IgD-negative memory B cell (primary cell): Measurements from ENCODE around the gene BCLAF1. TPM values are rescaled to one million over a fixed set of nuclear protein-coding genes. Genes with fewer than 3 reads are reported as not detected.

ENCODE experiments used
- H3K27ac Mint-ChIP-seq, 3 donors: one replicate each; pipeline ENCODE4 v1.8.0; 2020 to 2022; ENCODE audit warnings: mild to moderate bottlenecking in 3 of 3, mixed read lengths in 3 of 3, moderate library complexity in 1 of 3
- H3K27me3 Mint-ChIP-seq: one replicate; pipeline ENCODE4 v1.8.0; 2021; ENCODE audit warnings: mixed read lengths
- H3K36me3 Mint-ChIP-seq: one replicate; pipeline ENCODE4 v1.8.0; 2020; ENCODE audit warnings: mild to moderate bottlenecking, mixed read lengths
- H3K4me1 Mint-ChIP-seq, 3 donors: one replicate each; pipeline ENCODE4 v1.8.0; 2020 to 2022; ENCODE audit warnings: mixed read lengths in 3 of 3, mild to moderate bottlenecking in 1 of 3
- H3K4me3 Mint-ChIP-seq, 4 donors: one replicate each; pipeline ENCODE4 v1.8.0; 2020 to 2022; ENCODE audit warnings: mild to moderate bottlenecking in 4 of 4, mixed read lengths in 4 of 4, moderate library complexity in 3 of 4
- H3K9me3 Mint-ChIP-seq, 3 donors: one replicate each; pipeline ENCODE4 v1.8.0; 2020 to 2021; ENCODE audit warnings: mixed read lengths in 3 of 3, mild to moderate bottlenecking in 1 of 3
- polyA plus RNA-seq: library from polyadenylated mRNA; unstranded; fragments of 300-500 nt; fragmentation: Illumina TruSeq; gene quantifications from one replicate; pipeline ENCODE4 v1.2.3, GENCODE V29; 2021

BCLAF1 gene
- polyA plus RNA-seq, 1 donor from 2014 or later, result 137 TPM

DNA sequence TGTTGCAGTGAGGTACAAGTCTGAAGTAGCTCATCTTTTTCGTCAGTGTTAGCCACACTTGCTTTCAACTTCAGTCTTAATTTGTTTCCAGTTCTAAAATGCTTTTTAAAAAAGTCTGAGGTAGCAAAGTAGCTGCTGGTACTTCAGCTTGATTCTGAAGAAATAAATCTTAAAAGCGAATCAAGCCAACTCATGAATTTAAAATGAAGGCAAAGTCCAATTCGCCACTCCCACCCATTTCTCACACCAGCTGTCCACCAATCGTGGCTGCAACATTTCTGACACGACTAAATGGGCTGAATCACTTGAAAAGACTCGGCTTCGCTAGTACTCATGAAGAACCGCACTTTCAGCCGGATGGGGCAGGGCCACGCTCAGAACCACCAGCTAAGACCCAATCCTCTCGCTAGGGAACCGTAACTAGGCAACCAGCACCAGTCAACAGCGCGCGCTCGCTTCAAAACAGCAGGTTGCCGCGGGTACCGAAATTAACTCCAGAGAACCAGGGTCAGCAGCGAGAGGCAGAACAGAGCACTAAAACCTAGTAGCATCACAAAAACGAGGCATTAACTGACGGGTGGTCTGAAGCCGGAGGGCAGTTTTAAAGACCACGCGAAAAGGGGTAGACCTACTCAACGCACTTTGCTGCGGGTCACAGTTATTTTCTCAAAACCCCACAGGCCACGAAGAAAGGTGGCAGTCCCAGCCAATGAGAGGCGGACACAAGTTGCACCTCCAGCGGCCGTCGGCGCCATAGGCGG, 900 bp downstream of the BCLAF1 start:
- Mint-ChIP-seq H3K27ac (peak overlapping the region; percentile 100), H3K27me3 (peaks cover 1% of the 10 kb centered on the region), H3K36me3 (no peaks in the 10 kb centered on the region), H3K4me1 (peaks cover 32 to 41% (median 39%) of the 10 kb centered on the region in 3 donors), H3K4me3 (peak overlapping the region; percentile 96 to 100 (median 98)), H3K9me3 (no peaks in the 10 kb centered on the region)

DNA sequence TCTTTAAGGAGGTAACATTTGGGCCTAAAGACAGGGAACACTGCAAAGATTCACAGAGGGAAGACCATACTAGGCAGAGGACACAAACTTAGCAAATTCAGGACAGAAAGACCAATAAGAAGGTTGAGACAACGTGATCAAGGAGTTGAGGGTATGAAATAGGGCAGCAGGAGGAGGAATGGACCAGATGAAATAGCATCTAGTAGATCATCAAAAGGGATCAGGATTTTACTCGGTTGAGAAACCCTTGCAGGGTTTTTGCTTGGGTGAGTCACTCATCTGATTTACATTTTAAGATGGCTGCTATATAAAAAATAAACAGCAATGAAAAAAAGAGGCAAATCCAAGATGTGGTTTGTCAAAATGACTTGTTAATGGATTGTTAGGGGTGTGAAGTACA, 4.7 kb downstream of the BCLAF1 start:
- Mint-ChIP-seq H3K4me3 (peak overlapping the region; percentile 7 to 96 (median 82)), H3K4me1 (peaks cover 59 to 65% (median 64%) of the 10 kb centered on the region in 3 donors), H3K36me3 (no peaks in the 10 kb centered on the region), H3K27me3 (peaks cover 3% of the 10 kb centered on the region), H3K9me3 (no peaks in the 10 kb centered on the region), H3K27ac (peak overlapping the region; percentile 44 to 100 (median 59))

DNA sequence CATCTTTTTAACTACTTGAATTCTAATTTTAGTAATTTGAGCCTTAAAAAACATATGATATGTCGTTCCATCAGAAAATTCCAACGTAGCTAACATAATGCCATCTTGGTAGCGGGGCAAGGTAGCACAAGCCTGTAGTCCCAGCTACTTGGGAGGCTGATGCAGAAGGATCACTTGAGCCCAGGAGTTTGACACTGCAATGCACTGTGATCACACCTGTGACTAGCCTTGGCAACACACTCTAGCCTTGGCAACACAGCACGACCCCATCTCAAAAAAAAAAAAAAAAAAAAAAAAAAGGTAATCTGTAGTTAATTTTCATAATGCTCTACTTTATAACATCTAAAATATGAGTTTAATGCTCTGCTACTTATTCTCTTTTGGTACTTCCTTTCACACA, 6.7 kb downstream of the BCLAF1 start:
- H3K9me3 Mint-ChIP-seq, result no peaks in the 10 kb centered on the region
- H3K27ac Mint-ChIP-seq, result peak overlapping the region in 1 of 3 donors; percentile 100
- no peaks in the 10 kb centered on the region for H3K36me3 Mint-ChIP-seq

DNA sequence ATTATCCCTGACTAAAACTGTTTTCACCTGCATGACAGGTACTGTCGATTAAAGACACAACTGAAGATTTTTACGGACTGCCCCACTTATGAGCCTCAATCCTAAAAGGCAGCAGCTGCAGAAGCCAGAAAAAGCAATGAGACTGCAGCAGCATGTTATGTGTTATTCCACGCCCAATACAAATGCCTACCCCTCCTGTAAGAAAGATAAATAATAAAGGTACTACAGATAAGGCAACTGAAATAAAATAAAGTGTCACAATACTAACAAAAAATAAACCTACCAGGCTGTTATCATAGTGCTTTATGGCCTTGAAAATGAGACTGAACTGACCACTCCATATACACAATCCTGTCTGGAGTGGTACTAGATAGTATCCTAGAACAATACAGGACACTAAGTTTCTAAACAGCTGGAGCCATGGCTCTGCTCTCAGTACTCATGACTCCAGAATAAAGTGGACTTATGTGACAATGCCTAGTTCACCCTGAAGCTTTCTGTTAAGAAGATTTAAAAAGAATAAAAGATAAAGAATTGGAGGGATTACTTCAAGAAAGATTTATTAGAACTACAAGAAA, 9.5 kb downstream of the BCLAF1 start:
- no peaks in the 10 kb centered on the region for H3K36me3 Mint-ChIP-seq
- peaks cover 48 to 57% (median 48%) of the 10 kb centered on the region in 3 donors for H3K4me1 Mint-ChIP-seq
- H3K27me3 Mint-ChIP-seq, result peaks cover 1% of the 10 kb centered on the region
- H3K9me3 Mint-ChIP-seq, result no peaks in the 10 kb centered on the region
- H3K4me3 Mint-ChIP-seq, result no peak overlapping the region
- H3K27ac Mint-ChIP-seq, result peak overlapping the region in 1 of 3 donors; percentile 64

More for the DNA sequence above, 6.7 kb downstream of the BCLAF1 start:
- Mint-ChIP-seq H3K27me3 (peaks cover 1% of the 10 kb centered on the region), H3K4me1 (peaks cover 62 to 65% (median 63%) of the 10 kb centered on the region in 3 donors), H3K4me3 (peak overlapping the region; percentile 10 to 84 (median 46))

DNA sequence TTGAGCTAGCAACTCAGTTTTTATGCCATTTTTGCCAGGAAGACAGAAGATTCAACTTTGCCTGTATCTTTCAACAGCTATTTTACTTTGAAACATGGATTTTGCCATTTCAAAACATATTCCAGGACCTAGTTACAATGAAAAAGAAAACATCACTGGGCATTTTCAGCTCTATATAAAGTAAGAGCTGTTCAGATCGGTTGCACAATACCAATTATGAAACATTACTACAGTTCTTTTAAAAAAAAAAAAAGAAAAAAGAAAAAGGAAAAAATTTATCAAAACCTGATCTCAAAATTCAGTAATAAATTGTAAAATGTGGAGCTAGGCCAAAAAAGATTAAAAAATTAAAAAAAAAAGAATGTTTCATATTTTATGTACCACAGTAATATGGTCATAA, 15.6 kb downstream of the BCLAF1 start:
- Mint-ChIP-seq H3K36me3 (peaks cover 3% of the 10 kb centered on the region), H3K4me1 (peaks cover 5 to 13% (median 7%) of the 10 kb centered on the region in 3 donors), H3K27ac (no peak overlapping the region)

DNA sequence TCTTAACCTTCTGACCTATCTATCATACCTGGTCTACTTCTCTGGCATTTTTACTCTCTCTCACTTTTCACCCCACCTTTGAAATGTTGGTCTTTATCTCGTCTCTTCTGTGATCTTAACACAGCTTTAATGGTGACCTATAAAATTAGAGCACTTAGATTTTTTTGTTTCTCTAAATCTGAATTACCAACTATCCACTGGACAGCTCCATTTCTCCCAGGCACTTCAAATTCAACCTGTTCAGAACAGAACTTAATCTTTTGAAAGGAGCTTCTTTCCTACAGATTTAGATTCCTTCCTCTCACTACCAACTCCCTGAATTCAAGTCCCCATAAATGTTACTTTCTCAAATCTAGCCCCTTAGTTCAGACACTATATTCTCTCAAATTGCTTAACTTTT, 24.5 kb downstream of the BCLAF1 start:
- peak overlapping the region in 1 of 3 donors; percentile 90 for H3K27ac Mint-ChIP-seq
- peaks cover 4% of the 10 kb centered on the region for H3K36me3 Mint-ChIP-seq
- peaks cover 7 to 16% (median 7%) of the 10 kb centered on the region in 3 donors for H3K4me1 Mint-ChIP-seq
- no peaks in the 10 kb centered on the region for H3K9me3 Mint-ChIP-seq
- H3K4me3 Mint-ChIP-seq, result peak overlapping the region in 1 of 4 donors; percentile 58
- no peaks in the 10 kb centered on the region for H3K27me3 Mint-ChIP-seq

More for the DNA sequence above, 15.6 kb downstream of the BCLAF1 start:
- H3K9me3 Mint-ChIP-seq, result no peaks in the 10 kb centered on the region
- H3K4me3 Mint-ChIP-seq, result no peak overlapping the region
- no peaks in the 10 kb centered on the region for H3K27me3 Mint-ChIP-seq

DNA sequence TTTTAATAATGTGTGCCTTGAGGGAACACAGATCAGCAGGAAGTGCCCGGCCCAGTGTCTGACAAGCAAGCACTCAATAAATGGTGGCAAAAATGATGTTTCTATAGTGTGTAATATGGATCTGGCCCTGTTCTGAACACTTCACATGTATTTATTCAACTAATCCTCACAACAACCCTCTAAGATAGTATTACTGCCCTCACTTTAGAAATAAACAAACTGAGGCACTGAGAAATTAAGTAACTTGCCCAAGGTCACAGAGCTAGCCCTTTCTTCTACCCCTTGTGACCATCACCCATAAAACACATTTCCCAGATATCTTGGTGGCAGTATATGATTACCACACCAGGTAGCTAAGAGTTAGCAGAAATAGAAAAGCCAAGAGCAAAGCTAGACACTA, 26.7 kb downstream of the BCLAF1 start:
- Mint-ChIP-seq H3K9me3 (no peaks in the 10 kb centered on the region), H3K4me3 (peak overlapping the region in 1 of 4 donors; percentile 7), H3K4me1 (peaks cover 7 to 16% (median 7%) of the 10 kb centered on the region in 3 donors), H3K27ac (peak overlapping the region in 2 of 3 donors; percentile 6 to 31), H3K27me3 (no peaks in the 10 kb centered on the region), H3K36me3 (peaks cover 1% of the 10 kb centered on the region)

DNA sequence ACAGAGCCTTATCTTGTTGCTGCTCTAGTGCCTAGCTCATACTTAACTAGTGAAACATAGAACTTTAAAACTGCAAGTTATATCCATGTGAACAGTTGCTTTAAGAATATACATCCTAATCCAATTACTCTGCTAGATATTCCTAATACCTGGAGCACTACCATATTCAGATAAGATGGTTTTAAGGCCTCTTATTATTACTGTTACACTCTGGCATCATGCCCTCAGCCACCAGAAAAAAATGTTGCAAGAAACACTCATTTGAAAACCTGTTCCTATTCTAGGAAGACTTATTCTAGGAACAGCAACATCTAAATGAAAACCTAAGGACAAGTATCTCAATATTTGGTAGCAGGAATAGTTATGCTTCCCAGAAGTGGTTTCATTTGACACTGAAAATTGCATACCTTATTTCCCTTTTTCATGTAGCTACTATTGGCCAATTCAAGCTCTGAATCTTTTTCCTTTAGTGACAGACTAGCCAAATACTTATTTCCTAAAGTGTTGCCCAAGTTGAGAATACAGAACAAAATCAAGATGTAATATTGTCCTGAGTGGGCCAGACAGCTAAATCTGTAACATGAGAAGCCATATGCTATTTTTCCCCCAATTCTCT, 34.7 kb downstream of the BCLAF1 start:
- peaks cover 1% of the 10 kb centered on the region for H3K36me3 Mint-ChIP-seq
- H3K27me3 Mint-ChIP-seq, result no peaks in the 10 kb centered on the region
- peak overlapping the region in 2 of 3 donors; percentile 11 to 35 for H3K27ac Mint-ChIP-seq
- H3K4me3 Mint-ChIP-seq, result no peak overlapping the region
- peaks cover 15 to 29% (median 21%) of the 10 kb centered on the region in 3 donors for H3K4me1 Mint-ChIP-seq
- no peaks in the 10 kb centered on the region for H3K9me3 Mint-ChIP-seq

DNA sequence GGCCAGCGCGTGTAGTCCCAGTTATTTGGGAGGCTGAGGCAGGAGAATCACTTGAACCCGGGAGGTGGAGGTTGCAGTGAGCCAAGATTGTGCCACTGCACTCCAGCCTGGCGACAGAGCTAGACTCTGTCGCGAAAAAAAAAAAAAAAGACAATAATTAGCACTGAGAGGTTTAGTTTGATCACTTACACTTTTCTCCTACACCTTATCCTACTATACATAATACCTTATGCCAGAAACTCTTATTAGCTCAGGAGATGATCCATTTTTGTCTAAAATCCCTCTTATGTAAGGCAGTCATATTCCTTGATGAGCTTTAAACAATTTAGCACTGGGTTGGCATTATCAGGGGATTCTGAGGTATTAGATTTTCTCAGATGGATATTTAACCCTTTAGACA, 35.9 kb downstream of the BCLAF1 start:
- Mint-ChIP-seq H3K27me3 (no peaks in the 10 kb centered on the region), H3K4me3 (peak overlapping the region in 1 of 4 donors; percentile 28), H3K27ac (peak overlapping the region in 2 of 3 donors; percentile 42 to 53), H3K9me3 (no peaks in the 10 kb centered on the region), H3K4me1 (peaks cover 25 to 37% (median 32%) of the 10 kb centered on the region in 3 donors), H3K36me3 (peaks cover 1% of the 10 kb centered on the region)

DNA sequence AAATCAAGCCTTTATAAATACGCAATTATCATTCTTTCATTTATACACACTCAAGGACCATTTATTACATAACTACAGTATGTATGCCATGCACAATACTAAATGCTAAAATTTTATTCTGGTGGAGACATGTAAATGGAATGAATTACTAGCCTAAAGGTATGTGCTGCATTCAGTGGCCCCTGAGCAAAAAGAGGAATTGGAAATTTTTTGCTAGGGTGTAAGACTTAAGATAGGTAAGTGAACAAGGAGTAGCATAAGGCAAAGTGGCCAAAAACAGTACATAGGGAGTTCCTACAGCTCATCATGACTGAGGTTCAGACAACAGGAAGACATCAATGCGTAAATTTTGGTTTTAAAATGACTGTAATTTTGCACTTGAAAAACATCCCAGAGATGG, 37.2 kb downstream of the BCLAF1 start:
- H3K36me3 Mint-ChIP-seq, result peaks cover 1% of the 10 kb centered on the region
- no peaks in the 10 kb centered on the region for H3K27me3 Mint-ChIP-seq
- H3K4me1 Mint-ChIP-seq, result peaks cover 25 to 37% (median 33%) of the 10 kb centered on the region in 3 donors
- H3K27ac Mint-ChIP-seq, result peak overlapping the region in 2 of 3 donors; percentile 34 to 42
- no peaks in the 10 kb centered on the region for H3K9me3 Mint-ChIP-seq
- H3K4me3 Mint-ChIP-seq, result peak overlapping the region in 1 of 4 donors; percentile 84

DNA sequence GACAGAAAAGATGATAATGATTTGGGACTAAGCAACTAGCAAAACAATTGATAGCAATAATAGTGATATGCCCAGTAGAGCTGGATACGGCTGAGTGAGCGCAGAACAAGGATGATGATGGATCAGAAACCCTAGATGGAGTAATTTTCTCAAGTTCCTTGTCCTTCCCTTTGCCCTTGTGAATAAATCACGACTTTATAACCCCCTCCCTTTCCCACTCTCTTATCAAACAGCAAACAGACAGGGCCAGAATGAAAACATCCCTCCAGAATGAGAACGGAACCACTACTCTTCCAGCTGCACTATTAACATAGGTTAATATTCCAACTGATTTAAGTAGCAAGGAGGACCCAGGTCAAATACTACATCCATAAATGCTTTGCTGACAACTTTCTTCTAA, 38.3 kb downstream of the BCLAF1 start:
- Mint-ChIP-seq H3K9me3 (no peaks in the 10 kb centered on the region), H3K36me3 (peaks cover 1% of the 10 kb centered on the region), H3K27ac (peak overlapping the region; percentile 34 to 46 (median 42))

DNA sequence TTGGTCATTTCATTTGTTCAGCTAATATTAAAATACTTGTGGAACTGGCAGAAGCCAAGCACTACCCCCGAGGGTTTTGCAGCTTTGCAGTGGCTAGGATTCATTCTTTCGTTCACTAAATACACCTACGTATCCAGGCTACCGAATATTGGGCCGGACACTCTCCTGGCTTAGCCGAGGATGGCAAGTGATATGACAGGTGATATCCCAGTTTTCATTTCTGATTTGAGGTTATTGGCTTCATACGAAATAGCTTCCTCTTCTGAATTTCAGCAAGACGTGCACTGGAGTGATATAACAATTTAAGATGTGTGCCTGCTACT, 39.0 kb downstream of the BCLAF1 start:
- Mint-ChIP-seq H3K4me1 (peaks cover 25 to 37% (median 34%) of the 10 kb centered on the region in 3 donors), H3K27me3 (no peaks in the 10 kb centered on the region), H3K36me3 (peaks cover 1% of the 10 kb centered on the region), H3K9me3 (no peaks in the 10 kb centered on the region), H3K4me3 (peak overlapping the region; percentile 84 to 98 (median 96)), H3K27ac (peak overlapping the region; percentile 13 to 97 (median 42))

More for the DNA sequence above, 38.3 kb downstream of the BCLAF1 start:
- Mint-ChIP-seq H3K4me1 (peaks cover 25 to 37% (median 34%) of the 10 kb centered on the region in 3 donors), H3K4me3 (peak overlapping the region; percentile 84 to 98 (median 96)), H3K27me3 (no peaks in the 10 kb centered on the region)

DNA sequence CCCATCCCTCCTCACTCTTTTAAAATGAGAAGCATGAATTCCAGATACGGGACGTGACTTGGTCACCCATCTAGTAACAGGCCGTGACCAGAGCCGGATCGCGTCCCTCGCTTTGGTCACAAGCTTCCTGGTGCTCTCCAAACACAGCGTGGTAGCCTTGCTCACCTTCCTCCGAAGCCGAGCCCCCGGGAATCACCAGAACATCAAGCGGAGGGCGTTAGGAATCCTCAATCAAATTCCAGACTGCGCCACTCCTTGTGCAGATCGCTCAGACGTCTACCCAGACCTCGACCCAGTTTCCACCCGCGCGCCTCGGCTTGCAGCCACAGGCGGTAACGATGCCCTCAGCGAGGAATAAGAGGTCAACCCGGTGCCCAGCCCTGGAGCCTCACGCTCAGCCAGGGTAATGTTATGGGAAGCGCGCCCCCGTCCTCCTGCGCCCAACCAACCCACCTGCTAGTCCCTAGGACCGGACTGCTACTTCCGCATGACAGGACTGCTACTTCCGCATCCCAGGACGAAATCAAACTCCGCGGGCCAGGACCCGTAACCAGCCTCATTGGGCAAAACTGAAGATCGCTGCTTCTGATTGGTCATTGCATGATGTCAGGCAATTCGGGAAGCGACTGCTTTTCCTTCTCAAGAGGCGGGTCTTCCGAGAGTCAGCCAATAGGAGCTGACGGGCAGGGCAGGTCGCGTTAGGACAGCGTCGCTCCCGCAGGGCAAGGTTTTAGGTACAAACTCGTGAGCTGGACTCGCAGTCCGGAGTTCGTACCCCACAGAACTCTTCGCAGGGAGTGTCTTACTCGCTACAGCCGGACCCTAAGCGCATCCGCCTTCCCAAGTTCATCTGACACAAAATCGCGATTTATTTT, 39.6 kb downstream of the BCLAF1 start, which contains the start of gene MTFR2:
MTFR2 (minus strand) TSS at position 501 of the 875 bp plus-strand sequence. CDS start 1,212 bp downstream, outside the sequence.
- H3K4me1 Mint-ChIP-seq, result peaks cover 25 to 37% (median 34%) of the 10 kb centered on the region in 3 donors
- H3K27me3 Mint-ChIP-seq, result no peaks in the 10 kb centered on the region

DNA sequence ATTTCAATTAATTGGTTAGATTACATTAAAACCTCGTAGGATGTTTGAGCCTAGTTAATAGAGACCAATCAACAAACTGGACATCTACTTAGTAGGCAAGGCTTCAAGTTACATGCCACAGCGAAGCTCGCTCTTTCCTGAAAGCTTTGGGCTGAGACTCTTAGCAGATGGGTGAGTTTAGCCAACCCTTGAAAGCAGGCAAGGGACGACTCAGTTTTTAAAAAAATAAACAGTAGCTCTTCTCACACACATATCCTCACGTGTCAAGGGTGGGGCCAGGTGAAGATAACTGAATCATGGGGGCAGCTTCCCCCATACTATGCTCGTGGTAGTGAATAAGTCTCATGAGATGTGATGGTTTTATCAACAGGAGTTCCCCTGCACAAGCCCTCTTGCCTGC, 40.3 kb downstream of the BCLAF1 start:
- H3K4me3 Mint-ChIP-seq, result peak overlapping the region; percentile 84 to 98 (median 96)
- H3K4me1 Mint-ChIP-seq, result peaks cover 25 to 37% (median 34%) of the 10 kb centered on the region in 3 donors
- no peaks in the 10 kb centered on the region for H3K9me3 Mint-ChIP-seq
- H3K27me3 Mint-ChIP-seq, result no peaks in the 10 kb centered on the region
- H3K36me3 Mint-ChIP-seq, result peaks cover 1% of the 10 kb centered on the region
- peak overlapping the region; percentile 13 to 97 (median 67) for H3K27ac Mint-ChIP-seq

More for the DNA sequence above, 39.6 kb downstream of the BCLAF1 start, which contains the start of gene MTFR2:
- H3K36me3 Mint-ChIP-seq, result peaks cover 1% of the 10 kb centered on the region
- H3K4me3 Mint-ChIP-seq, result peak within 1 kb of the TSS; percentile 84 to 98 (median 96)
- no peaks in the 10 kb centered on the region for H3K9me3 Mint-ChIP-seq
- peak within 1 kb of the TSS; percentile 13 to 97 (median 67) for H3K27ac Mint-ChIP-seq
